PFSK-1 (cell line): ENCODE data around the gene KLF7.

ENCODE experiments used
- FOXP2 ChIP-seq: optimal IDR thresholded peaks from 2 replicates; pipeline ENCODE3; 2011; ENCODE audit warnings: borderline replicate concordance, control low read depth, inconsistent platforms; ENCODE audit not compliant: insufficient read depth; ENCODE audit errors: extremely low read length, extremely low read depth
- POLR2AphosphoS5 ChIP-seq: IDR thresholded peaks from 2 replicates; pipeline ENCODE4 v1.6.1; 2012; ENCODE audit warnings: low read depth, mild to moderate bottlenecking, control low read depth, low read length, moderate library complexity
- SIN3A ChIP-seq: IDR thresholded peaks from 2 replicates; pipeline ENCODE4 v1.6.1; 2012; ENCODE audit warnings: mild to moderate bottlenecking, low read length, moderate library complexity, borderline replicate concordance; ENCODE audit not compliant: insufficient read depth
- TAF1 ChIP-seq: IDR thresholded peaks from 2 replicates; pipeline ENCODE4 v1.6.1; 2012; ENCODE audit warnings: low read length, control low read depth, borderline replicate concordance; ENCODE audit not compliant: insufficient read depth
- TF ChIP-seq, protein P1 (sequence below), 2 experiments: IDR thresholded peaks; 2 replicates each; pipeline versions ENCODE4 v1.6.1 to v1.8.0; 2011 to 2012; ENCODE audit warnings: low read depth in 2 of 2, low read length in 2 of 2, control low read depth in 1 of 2, inconsistent platforms in 1 of 2, mild to moderate bottlenecking in 1 of 2, moderate library complexity in 1 of 2; ENCODE audit not compliant: insufficient read depth in 1 of 2

The KLF7 gene

GRCh38 chr2:207142461-207142860, 23.3 kb downstream of the KLF7 start:
- TF ChIP-seq POLR2AphosphoS5, result no peak
- TF ChIP-seq, protein P1, sequence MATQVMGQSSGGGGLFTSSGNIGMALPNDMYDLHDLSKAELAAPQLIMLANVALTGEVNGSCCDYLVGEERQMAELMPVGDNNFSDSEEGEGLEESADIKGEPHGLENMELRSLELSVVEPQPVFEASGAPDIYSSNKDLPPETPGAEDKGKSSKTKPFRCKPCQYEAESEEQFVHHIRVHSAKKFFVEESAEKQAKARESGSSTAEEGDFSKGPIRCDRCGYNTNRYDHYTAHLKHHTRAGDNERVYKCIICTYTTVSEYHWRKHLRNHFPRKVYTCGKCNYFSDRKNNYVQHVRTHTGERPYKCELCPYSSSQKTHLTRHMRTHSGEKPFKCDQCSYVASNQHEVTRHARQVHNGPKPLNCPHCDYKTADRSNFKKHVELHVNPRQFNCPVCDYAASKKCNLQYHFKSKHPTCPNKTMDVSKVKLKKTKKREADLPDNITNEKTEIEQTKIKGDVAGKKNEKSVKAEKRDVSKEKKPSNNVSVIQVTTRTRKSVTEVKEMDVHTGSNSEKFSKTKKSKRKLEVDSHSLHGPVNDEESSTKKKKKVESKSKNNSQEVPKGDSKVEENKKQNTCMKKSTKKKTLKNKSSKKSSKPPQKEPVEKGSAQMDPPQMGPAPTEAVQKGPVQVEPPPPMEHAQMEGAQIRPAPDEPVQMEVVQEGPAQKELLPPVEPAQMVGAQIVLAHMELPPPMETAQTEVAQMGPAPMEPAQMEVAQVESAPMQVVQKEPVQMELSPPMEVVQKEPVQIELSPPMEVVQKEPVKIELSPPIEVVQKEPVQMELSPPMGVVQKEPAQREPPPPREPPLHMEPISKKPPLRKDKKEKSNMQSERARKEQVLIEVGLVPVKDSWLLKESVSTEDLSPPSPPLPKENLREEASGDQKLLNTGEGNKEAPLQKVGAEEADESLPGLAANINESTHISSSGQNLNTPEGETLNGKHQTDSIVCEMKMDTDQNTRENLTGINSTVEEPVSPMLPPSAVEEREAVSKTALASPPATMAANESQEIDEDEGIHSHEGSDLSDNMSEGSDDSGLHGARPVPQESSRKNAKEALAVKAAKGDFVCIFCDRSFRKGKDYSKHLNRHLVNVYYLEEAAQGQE (IDR thresholded peaks at IDR 0.05; ENCODE audit: insufficient read depth in 1 of 2, low read depth in 2 of 2, low read length in 2 of 2), result no peak
- no peak for TF ChIP-seq FOXP2
- no peak for TF ChIP-seq TAF1
- TF ChIP-seq SIN3A, result no peak

DNA sequence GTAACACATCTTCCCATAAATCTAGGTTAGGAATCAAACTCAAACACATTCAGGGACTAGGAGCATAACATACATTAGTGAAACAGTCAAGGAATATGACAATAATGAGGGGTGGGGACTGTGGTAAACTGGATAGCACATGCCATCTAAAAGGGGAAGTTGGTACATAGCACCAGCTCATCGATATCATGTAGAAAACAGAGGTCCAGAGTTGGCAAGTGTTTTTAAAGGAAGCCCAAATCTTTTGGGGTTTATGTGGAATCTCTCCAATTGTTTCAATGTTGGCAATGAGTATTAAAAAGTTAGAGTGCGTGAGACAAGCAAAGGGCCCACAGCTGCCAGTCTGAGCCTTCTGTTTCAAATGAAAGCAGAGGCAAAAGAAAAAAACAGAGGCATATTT, 24.4 kb downstream of the KLF7 start:
- TF ChIP-seq, protein P1 (IDR thresholded peaks at IDR 0.05; ENCODE audit: insufficient read depth in 1 of 2, low read depth in 2 of 2, low read length in 2 of 2), result no peak
- TF ChIP-seq SIN3A, result no peak
- no peak for TF ChIP-seq TAF1
- no peak for TF ChIP-seq POLR2AphosphoS5
- TF ChIP-seq FOXP2, result no peak

- TF ChIP-seq FOXP2 (no peak), SIN3A (no peak), POLR2AphosphoS5 (no peak), TAF1 (no peak)
- TF ChIP-seq, protein P1 (IDR thresholded peaks at IDR 0.05; ENCODE audit: insufficient read depth in 1 of 2, low read depth in 2 of 2, low read length in 2 of 2), result no peak
Observed at GRCh38 chr2:207140265-207140664, 25.5 kb downstream of the KLF7 start.

DNA sequence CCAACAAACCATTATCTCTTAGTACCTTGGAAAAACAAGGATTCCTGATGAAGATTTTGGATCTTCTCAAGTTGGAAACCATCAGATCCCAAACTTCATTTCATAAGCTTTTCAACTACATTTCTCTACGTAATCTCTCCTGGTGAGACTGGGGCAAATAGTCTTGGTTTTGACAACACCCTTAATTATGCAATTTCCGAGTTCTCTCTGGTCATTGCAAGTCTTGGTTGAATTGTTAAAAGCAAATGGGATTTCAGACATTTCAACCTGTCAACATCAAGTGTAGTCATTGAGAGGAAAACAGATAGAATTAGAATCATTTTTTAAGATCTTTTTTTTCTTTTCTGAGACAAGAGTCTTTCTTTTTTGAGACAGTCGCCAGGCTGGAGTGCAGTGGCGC, 26.2 kb downstream of the KLF7 start:
- no peak for TF ChIP-seq SIN3A

DNA sequence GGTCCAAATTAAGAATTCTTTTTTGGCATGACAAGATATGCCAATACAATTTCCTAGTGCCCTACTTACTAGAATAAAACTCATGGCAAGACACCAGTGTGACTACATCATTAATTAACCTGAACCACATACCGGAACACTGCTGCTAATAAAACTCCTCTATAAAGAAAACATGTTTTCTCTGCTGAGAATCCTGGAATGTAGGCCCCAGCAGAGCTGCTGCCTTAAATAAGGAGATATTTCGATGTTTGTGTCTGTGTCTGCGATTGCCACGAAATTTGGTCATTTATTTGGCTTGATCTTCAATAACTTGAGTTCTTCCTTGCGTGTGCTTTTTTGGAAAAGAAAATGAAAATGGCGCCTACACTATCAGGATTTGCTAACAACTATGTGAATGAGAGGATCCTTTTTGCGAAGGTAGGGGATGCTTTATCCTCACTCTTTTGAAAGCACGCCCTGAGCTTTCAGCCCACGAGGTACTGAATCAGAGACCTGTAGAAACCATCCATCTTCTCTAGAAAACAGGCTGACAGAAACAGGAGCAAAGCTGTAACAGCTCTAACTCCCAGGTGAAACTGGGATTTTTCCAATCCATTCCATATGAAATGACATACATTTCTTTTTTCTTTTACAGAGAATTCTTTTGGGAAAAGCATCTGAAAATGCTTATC, 27.0 kb downstream of the KLF7 start:
- TF ChIP-seq TAF1, result no peak

DNA sequence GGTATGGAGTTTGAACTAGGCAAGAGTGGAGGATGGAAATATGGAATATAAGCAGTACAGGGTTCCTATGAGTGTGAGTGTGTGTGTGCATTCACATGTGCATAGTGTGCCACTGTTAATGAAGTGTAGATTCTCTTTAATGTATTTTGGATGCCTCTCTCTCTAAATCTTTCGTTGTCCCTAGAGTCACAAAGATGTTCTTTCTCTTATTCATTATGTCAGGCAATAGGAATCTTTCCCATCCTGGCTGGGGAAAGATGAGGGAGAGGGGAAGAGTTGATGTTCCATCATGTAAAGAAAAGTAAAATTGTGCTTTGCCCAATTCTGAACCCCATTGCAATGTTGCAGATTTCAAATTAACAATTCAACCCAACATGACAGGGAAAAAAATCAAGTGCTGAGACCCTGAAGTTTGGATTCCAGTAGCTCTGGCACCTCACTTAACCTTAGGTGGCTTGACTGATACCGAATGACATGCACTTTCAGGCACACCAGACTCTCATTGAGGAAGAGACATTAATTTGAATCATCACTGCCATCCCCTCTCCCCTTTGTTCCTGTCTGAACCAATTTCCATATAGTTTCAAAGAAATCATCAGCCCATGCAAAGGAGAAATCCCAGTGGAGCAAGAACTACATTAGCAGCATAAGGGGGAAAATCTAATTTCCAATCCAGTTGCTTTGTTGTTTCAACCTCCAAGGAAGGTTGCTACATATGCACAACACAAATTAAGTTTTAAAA, 28.0 kb downstream of the KLF7 start:
- TF ChIP-seq POLR2AphosphoS5 (no peak), TAF1 (no peak), FOXP2 (no peak), SIN3A (no peak)
- TF ChIP-seq, protein P1 (IDR thresholded peaks at IDR 0.05; ENCODE audit: insufficient read depth in 1 of 2, low read depth in 2 of 2, low read length in 2 of 2), result no peak
